AG08395 (cell line): ENCODE measurements around the gene DGCR6.
"Not testable (repeated sequence)": the region's sequence is repeated elsewhere in the genome, so short reads cannot be mapped to it uniquely, and the experiment has no call there.

Source experiments
- DNase-seq: peaks from one replicate; pipeline ENCODE4 v3.0.0; 2012; ENCODE audit warnings: mixed read lengths, low spot score

DGCR6 gene

GRCh38 chr22:18931905-18932652 lies 26.0 kb downstream of the DGCR6 start:
- DNase-seq, result no peak

GRCh38 chr22:18933914-18934313 lies 27.8 kb downstream of the DGCR6 start:
- no peak for DNase-seq

GRCh38 chr22:18934688-18935087 lies 28.6 kb downstream of the DGCR6 start:
- DNase-seq, result not testable (repeated sequence)

GRCh38 chr22:18935889-18936529 lies 29.9 kb downstream of the DGCR6 start, which contains the start of gene PRODH:
Gene PRODH (minus strand): TSS chr22:18936293. CDS start chr22:18936287, 6 bp downstream.
- DNase-seq, result no peak

GRCh38 chr22:18938691-18939090 lies 32.6 kb downstream of the DGCR6 start:
- DNase-seq, result not testable (repeated sequence)

GRCh38 chr22:18947105-18947504 lies 41.0 kb downstream of the DGCR6 start:
- not testable (repeated sequence) for DNase-seq

GRCh38 chr22:18947905-18948304 lies 41.8 kb downstream of the DGCR6 start:
- DNase-seq, result no peak

- DNase-seq, result no peak
Observed at GRCh38 chr22:18950141-18950540, 44.0 kb downstream of the DGCR6 start.

- DNase-seq, result no peak
Observed at GRCh38 chr22:18952022-18952421, 45.9 kb downstream of the DGCR6 start.

GRCh38 chr22:18953128-18953527 lies 47.0 kb downstream of the DGCR6 start:
- not testable (repeated sequence) for DNase-seq

GRCh38 chr22:18954303-18954989 lies 48.3 kb downstream of the DGCR6 start:
- DNase-seq, result peak; percentile 73

- DNase-seq, result no peak
Observed at GRCh38 chr22:18954990-18955571, 49.0 kb downstream of the DGCR6 start.

- no peak for DNase-seq
Observed at GRCh38 chr22:18955696-18956095, 49.6 kb downstream of the DGCR6 start.

- DNase-seq, result not testable (repeated sequence)
Observed at GRCh38 chr22:18956121-18956895, 50.2 kb downstream of the DGCR6 start.

- not testable (repeated sequence) for DNase-seq
Observed at GRCh38 chr22:18956956-18957355, 50.8 kb downstream of the DGCR6 start.

- not testable (repeated sequence) for DNase-seq
Observed at GRCh38 chr22:18957621-18958320, 51.7 kb downstream of the DGCR6 start.

- not testable (repeated sequence) for DNase-seq
Observed at GRCh38 chr22:18958321-18958705, 52.2 kb downstream of the DGCR6 start.

- DNase-seq, result not testable (repeated sequence)
Observed at GRCh38 chr22:18958738-18959137, 52.6 kb downstream of the DGCR6 start.

- DNase-seq, result not testable (repeated sequence)
Observed at GRCh38 chr22:18959266-18959665, 53.1 kb downstream of the DGCR6 start.

GRCh38 chr22:18959741-18960140 lies 53.6 kb downstream of the DGCR6 start:
- DNase-seq, result not testable (repeated sequence)
